Measurements from ENCODE around the gene TOMM70. TPM values are rescaled to one million over a fixed set of nuclear protein-coding genes. Genes with fewer than 3 reads are reported as not detected.

TOMM70 gene
- total RNA-seq, 3 donors from 2014 or later, result 37.4 to 50.4 (median 44.2) TPM

- Histone ChIP-seq H3K36me3 (ENCODE audit: low read depth) (no peaks in the 10 kb centered on the region), H3K4me3 (no peak overlapping the region), H3K4me1 (ENCODE audit: low read depth) (no peaks in the 10 kb centered on the region), H3K9me3 (no peaks in the 10 kb centered on the region)
- ATAC-seq, result no peak
- intact Hi-C loops (cut with DNase I, micrococcal nuclease), result no loop called here
- TF ChIP-seq CTCF (IDR thresholded peaks at IDR 0.05), result no peak
- DNase-seq, result no peak
Observed at GRCh38 chr3:100438623-100438974, 37.7 kb upstream of the TOMM70 start.

DNA sequence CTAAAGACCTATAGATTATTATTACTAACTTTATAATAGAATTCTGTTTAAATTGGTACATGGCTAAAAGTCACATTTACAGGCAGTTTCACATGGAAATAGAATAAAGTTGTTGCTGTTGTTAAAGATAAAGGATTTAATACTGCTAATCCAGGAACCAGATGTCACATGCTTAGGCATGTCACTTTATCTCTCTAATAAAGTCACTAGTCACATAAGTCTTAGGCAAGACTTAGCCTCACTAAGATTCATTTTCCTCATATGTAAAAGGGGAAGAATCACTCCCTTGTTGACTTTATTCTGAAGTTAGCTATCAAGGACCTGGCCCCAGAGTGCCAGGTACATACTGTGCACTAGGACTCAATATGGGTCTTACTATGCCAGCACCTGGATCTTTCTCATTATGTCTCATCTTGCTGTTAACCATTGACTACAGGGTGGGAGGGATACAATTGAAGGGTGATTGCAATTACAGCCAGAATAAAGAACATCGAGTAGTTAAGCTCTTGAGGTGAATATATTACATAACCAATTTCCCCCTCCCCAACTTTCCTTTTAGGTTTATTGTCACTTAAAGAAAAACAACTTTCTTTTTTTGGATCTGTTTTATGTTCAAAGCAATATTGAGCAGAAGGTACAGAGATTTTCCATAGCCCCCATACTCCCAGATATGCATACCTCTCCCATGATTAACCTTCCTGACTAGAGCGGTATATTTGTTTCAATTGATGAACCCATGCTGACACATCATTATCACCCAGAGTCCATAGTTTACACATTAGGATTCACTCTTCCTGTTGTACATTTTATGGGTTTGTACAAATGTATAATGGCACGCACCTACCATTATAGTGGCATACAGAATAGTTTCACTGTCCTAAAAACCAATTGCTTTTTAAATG is 37.1 kb upstream of the TOMM70 start:
- Histone ChIP-seq H3K4me3 (no peak overlapping the region), H3K4me1 (ENCODE audit: low read depth) (no peaks in the 10 kb centered on the region), H3K9me3 (no peaks in the 10 kb centered on the region), H3K36me3 (ENCODE audit: low read depth) (no peaks in the 10 kb centered on the region)
- no peak for TF ChIP-seq CTCF (IDR thresholded peaks at IDR 0.05)
- no peak for DNase-seq
- ATAC-seq, result peak; percentile 81
- intact Hi-C loops (cut with DNase I, micrococcal nuclease), result no loop called here

- Histone ChIP-seq H3K9me3 (no peaks in the 10 kb centered on the region), H3K4me1 (ENCODE audit: low read depth) (no peaks in the 10 kb centered on the region), H3K4me3 (no peak overlapping the region), H3K36me3 (ENCODE audit: low read depth) (no peaks in the 10 kb centered on the region)
- ATAC-seq (no peak), DNase-seq (no peak)
- no peak for TF ChIP-seq CTCF (IDR thresholded peaks at IDR 0.05)
- intact Hi-C loops (cut with DNase I, micrococcal nuclease), result no loop called here
Observed at GRCh38 chr3:100436951-100437350, 36.1 kb upstream of the TOMM70 start.

GRCh38 chr3:100429187-100429716 is 28.4 kb upstream of the TOMM70 start:
- intact Hi-C loops (cut with DNase I, micrococcal nuclease), result no loop called here
- H3K4me3 ChIP-seq, result no peak overlapping the region

DNA sequence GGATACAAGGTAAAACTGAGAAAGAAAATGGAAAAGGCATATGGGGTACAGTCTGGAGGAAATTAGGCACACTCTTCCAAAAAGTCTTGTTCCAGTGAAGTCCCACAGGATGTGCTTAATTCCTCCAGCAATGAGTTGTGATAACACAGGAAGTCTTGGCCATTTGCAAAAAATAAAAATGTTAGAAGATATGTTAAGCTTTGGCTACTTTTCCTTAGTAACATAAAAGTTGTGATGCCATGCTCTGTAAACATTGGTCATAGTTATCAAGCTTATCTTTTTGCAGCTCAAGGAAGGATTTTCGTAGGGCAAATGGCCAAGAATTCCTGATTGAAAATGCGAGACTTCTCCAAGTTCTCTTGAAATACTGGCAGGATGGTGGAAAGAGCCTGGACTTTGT is 26.8 kb upstream of the TOMM70 start:
- H3K9me3 ChIP-seq, result no peaks in the 10 kb centered on the region
- no peak for TF ChIP-seq CTCF (IDR thresholded peaks at IDR 0.05)
- no peak for ATAC-seq
- H3K36me3 ChIP-seq (ENCODE audit: low read depth), result no peaks in the 10 kb centered on the region
- H3K4me1 ChIP-seq (ENCODE audit: low read depth), result peaks cover 3% of the 10 kb centered on the region
- H3K4me3 ChIP-seq, result no peak overlapping the region
- DNase-seq, result no peak
- intact Hi-C loops (cut with DNase I, micrococcal nuclease), result no loop called here

More at GRCh38 chr3:100429187-100429716, 28.4 kb upstream of the TOMM70 start:
- no peaks in the 10 kb centered on the region for H3K9me3 ChIP-seq
- DNase-seq, result no peak
- no peaks in the 10 kb centered on the region for H3K36me3 ChIP-seq (ENCODE audit: low read depth)
- H3K4me1 ChIP-seq (ENCODE audit: low read depth), result peaks cover 3% of the 10 kb centered on the region
- no peak for ATAC-seq
- no peak for TF ChIP-seq CTCF (IDR thresholded peaks at IDR 0.05)
